ENCODE data around the gene MAML1.

DNA sequence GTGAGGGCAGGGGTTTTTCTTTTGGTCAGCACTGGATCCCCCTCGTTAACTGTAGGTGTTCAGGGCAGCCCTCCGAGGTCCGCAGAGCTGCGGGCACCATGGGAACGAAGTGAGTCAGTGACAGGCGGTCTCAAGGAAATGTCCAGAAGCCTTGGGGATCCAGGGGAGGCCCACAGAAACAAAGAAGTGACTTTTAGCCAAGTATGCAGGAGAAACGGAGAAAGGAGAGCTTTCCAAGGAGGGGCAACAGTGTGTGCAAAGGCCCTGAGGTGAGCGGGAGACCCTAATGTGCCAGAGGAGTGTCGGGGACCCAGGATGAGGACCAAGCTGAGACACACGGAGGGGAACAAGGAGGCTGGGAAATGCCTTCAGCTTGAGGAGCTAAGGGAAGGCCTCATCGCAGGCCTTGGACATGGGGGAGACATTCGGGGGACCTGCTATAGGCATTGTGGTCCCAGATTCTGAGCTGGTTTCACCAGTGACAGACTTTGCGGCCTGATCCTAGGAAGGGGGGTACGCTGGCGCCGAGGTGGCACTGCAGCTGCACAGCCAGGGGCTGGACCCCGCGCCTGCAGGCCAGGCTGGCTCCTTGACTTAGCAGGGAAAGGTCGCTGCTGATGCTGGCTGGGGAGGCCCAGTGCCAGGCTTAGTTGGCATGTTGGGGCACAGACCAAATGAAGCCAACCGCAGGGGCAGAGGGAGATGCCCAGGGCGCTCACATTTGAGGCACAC is 64.4 kb downstream of the MAML1 start:
- TF ChIP-seq, protein P1, sequence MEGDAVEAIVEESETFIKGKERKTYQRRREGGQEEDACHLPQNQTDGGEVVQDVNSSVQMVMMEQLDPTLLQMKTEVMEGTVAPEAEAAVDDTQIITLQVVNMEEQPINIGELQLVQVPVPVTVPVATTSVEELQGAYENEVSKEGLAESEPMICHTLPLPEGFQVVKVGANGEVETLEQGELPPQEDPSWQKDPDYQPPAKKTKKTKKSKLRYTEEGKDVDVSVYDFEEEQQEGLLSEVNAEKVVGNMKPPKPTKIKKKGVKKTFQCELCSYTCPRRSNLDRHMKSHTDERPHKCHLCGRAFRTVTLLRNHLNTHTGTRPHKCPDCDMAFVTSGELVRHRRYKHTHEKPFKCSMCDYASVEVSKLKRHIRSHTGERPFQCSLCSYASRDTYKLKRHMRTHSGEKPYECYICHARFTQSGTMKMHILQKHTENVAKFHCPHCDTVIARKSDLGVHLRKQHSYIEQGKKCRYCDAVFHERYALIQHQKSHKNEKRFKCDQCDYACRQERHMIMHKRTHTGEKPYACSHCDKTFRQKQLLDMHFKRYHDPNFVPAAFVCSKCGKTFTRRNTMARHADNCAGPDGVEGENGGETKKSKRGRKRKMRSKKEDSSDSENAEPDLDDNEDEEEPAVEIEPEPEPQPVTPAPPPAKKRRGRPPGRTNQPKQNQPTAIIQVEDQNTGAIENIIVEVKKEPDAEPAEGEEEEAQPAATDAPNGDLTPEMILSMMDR (conservative IDR thresholded peaks at IDR 0.05 in 1 of 2, IDR thresholded peaks at IDR 0.05 in 1 of 2; ENCODE audit: low read depth in 1 of 2, low read length in 2 of 2) = no peak
- TF ChIP-seq EZH2 (IDR thresholded peaks at IDR 0.05; ENCODE audit: low read length, missing control alignments) = no peak
